Measurements from ENCODE around the gene PLCH2.

DNA sequence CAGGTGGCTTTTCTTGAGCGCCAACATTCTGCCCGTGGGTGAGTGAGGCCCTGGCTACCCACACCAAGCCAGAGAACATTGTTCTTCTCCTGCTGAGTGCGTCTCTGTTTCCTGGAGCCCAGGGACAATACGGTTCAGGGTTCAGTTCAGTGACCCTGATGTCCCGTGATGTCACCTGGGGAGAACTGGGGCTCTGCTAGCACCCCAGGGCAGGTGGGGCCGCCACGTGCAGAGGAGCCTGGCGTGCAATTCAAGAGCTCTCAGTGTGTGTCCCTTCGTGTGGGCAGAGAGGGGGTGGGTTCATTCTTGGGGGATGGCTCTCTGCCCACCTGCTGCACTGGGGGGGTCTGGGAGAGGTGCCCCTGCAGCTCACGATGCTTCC lies 45.5 kb upstream of the PLCH2 start:
- TF ChIP-seq, protein P1, sequence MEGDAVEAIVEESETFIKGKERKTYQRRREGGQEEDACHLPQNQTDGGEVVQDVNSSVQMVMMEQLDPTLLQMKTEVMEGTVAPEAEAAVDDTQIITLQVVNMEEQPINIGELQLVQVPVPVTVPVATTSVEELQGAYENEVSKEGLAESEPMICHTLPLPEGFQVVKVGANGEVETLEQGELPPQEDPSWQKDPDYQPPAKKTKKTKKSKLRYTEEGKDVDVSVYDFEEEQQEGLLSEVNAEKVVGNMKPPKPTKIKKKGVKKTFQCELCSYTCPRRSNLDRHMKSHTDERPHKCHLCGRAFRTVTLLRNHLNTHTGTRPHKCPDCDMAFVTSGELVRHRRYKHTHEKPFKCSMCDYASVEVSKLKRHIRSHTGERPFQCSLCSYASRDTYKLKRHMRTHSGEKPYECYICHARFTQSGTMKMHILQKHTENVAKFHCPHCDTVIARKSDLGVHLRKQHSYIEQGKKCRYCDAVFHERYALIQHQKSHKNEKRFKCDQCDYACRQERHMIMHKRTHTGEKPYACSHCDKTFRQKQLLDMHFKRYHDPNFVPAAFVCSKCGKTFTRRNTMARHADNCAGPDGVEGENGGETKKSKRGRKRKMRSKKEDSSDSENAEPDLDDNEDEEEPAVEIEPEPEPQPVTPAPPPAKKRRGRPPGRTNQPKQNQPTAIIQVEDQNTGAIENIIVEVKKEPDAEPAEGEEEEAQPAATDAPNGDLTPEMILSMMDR (conservative IDR thresholded peaks at IDR 0.05 in 1 of 2, IDR thresholded peaks at IDR 0.05 in 1 of 2; ENCODE audit: extremely low read depth in 1 of 2, insufficient read depth in 1 of 2, low read depth in 1 of 2, low read length in 2 of 2): no peak
- no peak for TF ChIP-seq EZH2 (IDR thresholded peaks at IDR 0.05; ENCODE audit: borderline replicate concordance, low read length)
